K562 (cell line): ENCODE measurements around the gene VPS37D. TPM values are rescaled to one million over a fixed set of nuclear protein-coding genes. Genes with fewer than 3 reads are reported as not detected.

Source experiments
- ELF2 ChIP-seq: fragments of 250-450 bp; sonication (Bioruptor Pico); IDR thresholded peaks from 2 replicates; pipeline ENCODE4 v1.5.0; 2021; ENCODE audit warnings: mild to moderate bottlenecking
- GTF2A2 ChIP-seq: IDR thresholded peaks from 2 replicates; pipeline ENCODE4 v1.6.1; 2016; ENCODE audit warnings: mild to moderate bottlenecking, missing genetic modification characterization, missing compliant biosample characterization
- KDM2B ChIP-seq: fragments of 250-450 bp; sonication (Bioruptor Pico); IDR thresholded peaks from 2 replicates; pipeline ENCODE4 v1.8.0; 2021; ENCODE audit warnings: mild to moderate bottlenecking, moderate library complexity
- LARP7 ChIP-seq: fragments of 450-650 bp; IDR thresholded peaks from 2 replicates; pipeline ENCODE4 v1.6.1; 2016
- NCOA4 ChIP-seq: fragments of 450-650 bp; IDR thresholded peaks from 2 replicates; pipeline ENCODE4 v1.6.1; 2018; ENCODE audit warnings: mild to moderate bottlenecking; ENCODE audit not compliant: partially characterized antibody
- POLR3A ChIP-seq: IDR thresholded peaks from 2 replicates; pipeline ENCODE4 v1.6.1; 2011; ENCODE audit warnings: borderline replicate concordance, mild to moderate bottlenecking, moderate library complexity; ENCODE audit not compliant: insufficient read length, insufficient read depth; ENCODE audit errors: extremely low read depth
- POLR3G ChIP-seq: IDR thresholded peaks from 2 replicates; pipeline ENCODE4 v1.6.1; 2011; ENCODE audit not compliant: insufficient read length, insufficient replicate concordance; ENCODE audit errors: extremely low read depth
- PTTG1 ChIP-seq: fragments of 450-650 bp; IDR thresholded peaks from 2 replicates; pipeline ENCODE4 v1.6.1; 2016; ENCODE audit warnings: low read depth, mild to moderate bottlenecking, missing genetic modification characterization, missing compliant biosample characterization
- RAD21 ChIP-seq, 2 experiments: fragments of 250-450 bp in 1 of 2; fragments of 450-650 bp in 1 of 2; sonication (Bioruptor Pico) in 1 of 2; formaldehyde crosslinking in 1 of 2; IDR thresholded peaks in 1 of 2; conservative IDR thresholded peaks in 1 of 2; 2 replicates each; pipeline versions ENCODE4 v1.4.0 to v1.8.0; 2020 to 2022; ENCODE audit warnings: mild to moderate bottlenecking in 2 of 2, moderate library complexity in 1 of 2
- RFX7 ChIP-seq: fragments of 250-450 bp; sonication (Bioruptor Pico); IDR thresholded peaks from 2 replicates; pipeline ENCODE4 v1.5.1; 2021; ENCODE audit warnings: mild to moderate bottlenecking
- SIX5 ChIP-seq, 2 experiments: IDR thresholded peaks; 2 replicates each; pipeline ENCODE4 v1.6.1; 2011; ENCODE audit warnings: low read length in 2 of 2, borderline replicate concordance in 1 of 2, low read depth in 1 of 2, mild to moderate bottlenecking in 1 of 2, moderate library complexity in 1 of 2; ENCODE audit not compliant: insufficient read depth in 1 of 2
- SMC3 ChIP-seq: conservative IDR thresholded peaks from 2 replicates; pipeline ENCODE4 v1.6.1; 2011; ENCODE audit warnings: low read depth, low read length, improper control_type of control experiment; ENCODE audit not compliant: insufficient read depth
- ZC3H4 ChIP-seq: sonication (generic); formaldehyde crosslinking; IDR thresholded peaks from 2 replicates; pipeline ENCODE4 v1.9.0; 2021; ENCODE audit warnings: missing genetic modification reagents, borderline replicate concordance
- ZNF316 ChIP-seq: fragments of 450-650 bp; IDR thresholded peaks from 2 replicates; pipeline ENCODE4 v1.6.1; 2016
- ZNF444 ChIP-seq: fragments of 250-450 bp; sonication (Bioruptor Pico); IDR thresholded peaks from 2 replicates; pipeline ENCODE4 v1.4.0; 2020; ENCODE audit warnings: mild to moderate bottlenecking, moderate library complexity
- polyA plus RNA-seq, 8 experiments: library from polyadenylated mRNA; depleted of rRNA in 4 of 8; stranded (reverse) in 5 of 8; unstranded in 3 of 8; fragments of >200 nt; fragmentation: Nextera tagmentation in 2 of 8; fragmentation: Illumina TruSeq in 1 of 8; extraction: Ambion mirVana in 2 of 8; extraction: Trizol in 1 of 8; gene quantifications; 2 replicates each; pipeline versions ENCODE4 v1.2.1 to v1.2.3, GENCODE V29; 2011 to 2014; ENCODE audit warnings: inconsistent platforms in 1 of 8, missing spikeins in 1 of 8
- total RNA-seq, 7 experiments: library from RNA; depleted of rRNA in 6 of 7; stranded (reverse); fragments of >200 nt in 6 of 7; fragmentation: Illumina TruSeq in 2 of 7; extraction: Trizol in 2 of 7; gene quantifications; 2 replicates each; pipeline versions ENCODE4 v1.2.1 to v1.2.3, GENCODE V29; 2011 to 2021; ENCODE audit warnings: low replicate concordance in 1 of 7
- TF ChIP-seq, protein P1 (sequence below): fragments of 450-650 bp; IDR thresholded peaks from 2 replicates; pipeline ENCODE4 v1.6.1; 2016
- TF ChIP-seq, protein P2 (sequence below): fragments of 450-650 bp; formaldehyde crosslinking; IDR thresholded peaks from 2 replicates; pipeline ENCODE4 v1.4.0; 2020; ENCODE audit warnings: mild to moderate bottlenecking, moderate library complexity
- TF ChIP-seq, protein P3 (sequence below): fragments of 450-650 bp; formaldehyde crosslinking; conservative IDR thresholded peaks from 2 replicates; pipeline ENCODE4 v1.4.0; 2022; ENCODE audit warnings: mild to moderate bottlenecking, missing genetic modification characterization
- TF ChIP-seq, protein P4 (sequence below): fragments of 450-650 bp; IDR thresholded peaks from 2 replicates; pipeline ENCODE4 v1.6.1; 2017; ENCODE audit warnings: antibody characterized with exemption, mild to moderate bottlenecking

Gene VPS37D
- total and polyA plus RNA-seq, 9 of the 15 experiments (the other 6 are each of a cell fraction or from before 2014, with no cell fraction given), result 0.25 to 2.3 (median 1.0) TPM; not detected in 3

DNA sequence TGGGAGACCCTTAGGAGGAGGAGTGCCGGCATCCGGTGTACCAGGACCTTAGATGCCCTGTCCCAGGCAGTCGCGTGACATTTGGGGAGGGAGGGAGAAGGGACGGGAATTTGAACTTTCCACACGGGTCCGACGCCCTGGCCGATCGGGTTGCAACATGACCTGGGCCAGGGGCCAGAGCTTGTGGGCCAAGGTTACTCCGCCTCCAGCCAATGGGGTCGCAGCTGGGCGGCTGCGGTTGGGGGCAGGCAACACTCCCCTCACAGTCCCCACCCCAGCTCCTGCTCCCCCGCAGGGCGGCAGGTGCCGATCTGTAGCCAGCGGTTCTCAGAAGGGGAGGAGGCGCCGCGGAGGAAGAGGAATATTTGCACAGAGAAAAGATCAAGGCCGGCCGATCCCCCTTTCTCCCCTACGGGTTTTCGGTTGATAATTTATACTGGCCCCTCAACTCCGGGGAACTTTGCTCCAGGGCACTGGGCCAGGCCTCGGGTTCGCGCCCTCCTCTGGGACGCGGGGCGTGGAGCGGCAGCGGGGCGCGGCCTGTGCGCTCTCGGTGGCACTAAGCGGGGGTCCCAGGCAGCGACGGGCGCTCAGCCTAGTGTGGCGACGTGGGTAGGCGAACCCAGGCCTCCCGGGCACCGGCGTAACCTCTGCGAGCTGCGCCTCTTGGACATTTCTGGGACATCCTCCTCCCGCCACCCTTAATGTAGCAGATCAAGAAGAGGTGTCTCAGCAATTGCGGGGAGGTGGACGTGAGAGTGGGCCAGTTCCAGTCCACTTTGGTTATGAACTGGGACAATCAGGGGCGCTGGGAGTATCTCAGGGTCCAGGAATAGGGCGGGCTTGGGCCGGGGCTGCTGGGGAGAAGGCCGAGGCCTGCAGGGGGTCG lies 44.5 kb upstream of the VPS37D start (continued):
- TF ChIP-seq, protein P1, sequence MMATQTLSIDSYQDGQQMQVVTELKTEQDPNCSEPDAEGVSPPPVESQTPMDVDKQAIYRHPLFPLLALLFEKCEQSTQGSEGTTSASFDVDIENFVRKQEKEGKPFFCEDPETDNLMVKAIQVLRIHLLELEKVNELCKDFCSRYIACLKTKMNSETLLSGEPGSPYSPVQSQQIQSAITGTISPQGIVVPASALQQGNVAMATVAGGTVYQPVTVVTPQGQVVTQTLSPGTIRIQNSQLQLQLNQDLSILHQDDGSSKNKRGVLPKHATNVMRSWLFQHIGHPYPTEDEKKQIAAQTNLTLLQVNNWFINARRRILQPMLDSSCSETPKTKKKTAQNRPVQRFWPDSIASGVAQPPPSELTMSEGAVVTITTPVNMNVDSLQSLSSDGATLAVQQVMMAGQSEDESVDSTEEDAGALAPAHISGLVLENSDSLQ, result no peak
- TF ChIP-seq SIX5 (IDR thresholded peaks at IDR 0.05; ENCODE audit: borderline replicate concordance in 1 of 2, insufficient read depth in 1 of 2, low read depth in 1 of 2, low read length in 2 of 2) (no peak), SMC3 (no peak), PTTG1 (no peak), POLR3A (no peak), RFX7 (CRISPR knock-in tag) (no peak), LARP7 (no peak), ZNF444 (CRISPR knock-in tag) (no peak), POLR3G (no peak), RAD21 (CRISPR knock-in tag; conservative IDR thresholded peaks at IDR 0.05 in 1 of 2, IDR thresholded peaks at IDR 0.05 in 1 of 2) (no peak), NCOA4 (no peak), ELF2 (CRISPR knock-in tag) (no peak), KDM2B (CRISPR knock-in tag) (0 out of 2 replicates have a peak, but pooled peaks have one; percentile 28), GTF2A2 (tag) (no peak), ZNF316 (no peak), ZC3H4 (no peak; the same call in 1 of the 2 replicates)
- TF ChIP-seq, protein P2, sequence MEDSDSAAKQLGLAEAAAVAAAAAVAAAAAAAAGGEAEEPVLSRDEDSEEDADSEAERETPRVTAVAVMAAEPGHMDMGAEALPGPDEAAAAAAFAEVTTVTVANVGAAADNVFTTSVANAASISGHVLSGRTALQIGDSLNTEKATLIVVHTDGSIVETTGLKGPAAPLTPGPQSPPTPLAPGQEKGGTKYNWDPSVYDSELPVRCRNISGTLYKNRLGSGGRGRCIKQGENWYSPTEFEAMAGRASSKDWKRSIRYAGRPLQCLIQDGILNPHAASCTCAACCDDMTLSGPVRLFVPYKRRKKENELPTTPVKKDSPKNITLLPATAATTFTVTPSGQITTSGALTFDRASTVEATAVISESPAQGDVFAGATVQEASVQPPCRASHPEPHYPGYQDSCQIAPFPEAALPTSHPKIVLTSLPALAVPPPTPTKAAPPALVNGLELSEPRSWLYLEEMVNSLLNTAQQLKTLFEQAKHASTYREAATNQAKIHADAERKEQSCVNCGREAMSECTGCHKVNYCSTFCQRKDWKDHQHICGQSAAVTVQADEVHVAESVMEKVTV (CRISPR knock-in tag), result no peak
- TF ChIP-seq, protein P3, sequence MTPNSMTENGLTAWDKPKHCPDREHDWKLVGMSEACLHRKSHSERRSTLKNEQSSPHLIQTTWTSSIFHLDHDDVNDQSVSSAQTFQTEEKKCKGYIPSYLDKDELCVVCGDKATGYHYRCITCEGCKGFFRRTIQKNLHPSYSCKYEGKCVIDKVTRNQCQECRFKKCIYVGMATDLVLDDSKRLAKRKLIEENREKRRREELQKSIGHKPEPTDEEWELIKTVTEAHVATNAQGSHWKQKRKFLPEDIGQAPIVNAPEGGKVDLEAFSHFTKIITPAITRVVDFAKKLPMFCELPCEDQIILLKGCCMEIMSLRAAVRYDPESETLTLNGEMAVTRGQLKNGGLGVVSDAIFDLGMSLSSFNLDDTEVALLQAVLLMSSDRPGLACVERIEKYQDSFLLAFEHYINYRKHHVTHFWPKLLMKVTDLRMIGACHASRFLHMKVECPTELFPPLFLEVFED (CRISPR knock-in tag), result no peak
- TF ChIP-seq, protein P4, sequence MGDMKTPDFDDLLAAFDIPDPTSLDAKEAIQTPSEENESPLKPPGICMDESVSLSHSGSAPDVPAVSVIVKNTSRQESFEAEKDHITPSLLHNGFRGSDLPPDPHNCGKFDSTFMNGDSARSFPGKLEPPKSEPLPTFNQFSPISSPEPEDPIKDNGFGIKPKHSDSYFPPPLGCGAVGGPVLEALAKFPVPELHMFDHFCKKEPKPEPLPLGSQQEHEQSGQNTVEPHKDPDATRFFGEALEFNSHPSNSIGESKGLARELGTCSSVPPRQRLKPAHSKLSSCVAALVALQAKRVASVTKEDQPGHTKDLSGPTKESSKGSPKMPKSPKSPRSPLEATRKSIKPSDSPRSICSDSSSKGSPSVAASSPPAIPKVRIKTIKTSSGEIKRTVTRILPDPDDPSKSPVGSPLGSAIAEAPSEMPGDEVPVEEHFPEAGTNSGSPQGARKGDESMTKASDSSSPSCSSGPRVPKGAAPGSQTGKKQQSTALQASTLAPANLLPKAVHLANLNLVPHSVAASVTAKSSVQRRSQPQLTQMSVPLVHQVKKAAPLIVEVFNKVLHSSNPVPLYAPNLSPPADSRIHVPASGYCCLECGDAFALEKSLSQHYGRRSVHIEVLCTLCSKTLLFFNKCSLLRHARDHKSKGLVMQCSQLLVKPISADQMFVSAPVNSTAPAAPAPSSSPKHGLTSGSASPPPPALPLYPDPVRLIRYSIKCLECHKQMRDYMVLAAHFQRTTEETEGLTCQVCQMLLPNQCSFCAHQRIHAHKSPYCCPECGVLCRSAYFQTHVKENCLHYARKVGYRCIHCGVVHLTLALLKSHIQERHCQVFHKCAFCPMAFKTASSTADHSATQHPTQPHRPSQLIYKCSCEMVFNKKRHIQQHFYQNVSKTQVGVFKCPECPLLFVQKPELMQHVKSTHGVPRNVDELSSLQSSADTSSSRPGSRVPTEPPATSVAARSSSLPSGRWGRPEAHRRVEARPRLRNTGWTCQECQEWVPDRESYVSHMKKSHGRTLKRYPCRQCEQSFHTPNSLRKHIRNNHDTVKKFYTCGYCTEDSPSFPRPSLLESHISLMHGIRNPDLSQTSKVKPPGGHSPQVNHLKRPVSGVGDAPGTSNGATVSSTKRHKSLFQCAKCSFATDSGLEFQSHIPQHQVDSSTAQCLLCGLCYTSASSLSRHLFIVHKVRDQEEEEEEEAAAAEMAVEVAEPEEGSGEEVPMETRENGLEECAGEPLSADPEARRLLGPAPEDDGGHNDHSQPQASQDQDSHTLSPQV, result no peak
